Fibroblast of skin of right biceps (primary cell): Measurements from ENCODE around the gene KCNIP4.

ENCODE experiments used
- DNase-seq: peaks from one replicate; pipeline ENCODE4 v3.0.0-alpha.2; 2013

The KCNIP4 gene

GRCh38 chr4:21678711-21679110 is 269.9 kb downstream of the KCNIP4 start:
- no peak for DNase-seq

GRCh38 chr4:21677173-21677572 is 271.4 kb downstream of the KCNIP4 start:
- DNase-seq, result no peak

- no peak for DNase-seq
Observed at GRCh38 chr4:21664355-21664754, 284.2 kb downstream of the KCNIP4 start.

- peak; percentile 2 for DNase-seq
Observed at GRCh38 chr4:21656832-21657231, 291.7 kb downstream of the KCNIP4 start.

- no peak for DNase-seq
Observed at GRCh38 chr4:21655031-21655430, 293.5 kb downstream of the KCNIP4 start.

GRCh38 chr4:21652508-21653231 is 295.9 kb downstream of the KCNIP4 start:
- DNase-seq, result no peak

GRCh38 chr4:21649391-21650090 is 299.0 kb downstream of the KCNIP4 start:
- no peak for DNase-seq

- no peak for DNase-seq
Observed at GRCh38 chr4:21645776-21646175, 302.8 kb downstream of the KCNIP4 start.

GRCh38 chr4:21641696-21642095 is 306.9 kb downstream of the KCNIP4 start:
- no peak for DNase-seq

GRCh38 chr4:21638171-21638725 is 310.3 kb downstream of the KCNIP4 start:
- no peak for DNase-seq

- DNase-seq, result no peak
Observed at GRCh38 chr4:21628916-21629610, 319.5 kb downstream of the KCNIP4 start.

GRCh38 chr4:21628116-21628670 is 320.4 kb downstream of the KCNIP4 start:
- no peak for DNase-seq

- DNase-seq, result no peak
Observed at GRCh38 chr4:21625447-21625846, 323.1 kb downstream of the KCNIP4 start.

GRCh38 chr4:21605006-21605405 is 343.6 kb downstream of the KCNIP4 start:
- no peak for DNase-seq

- no peak for DNase-seq
Observed at GRCh38 chr4:21596521-21596920, 352.1 kb downstream of the KCNIP4 start.

- DNase-seq, result no peak
Observed at GRCh38 chr4:21593671-21594001, 354.9 kb downstream of the KCNIP4 start.

- DNase-seq, result no peak
Observed at GRCh38 chr4:21592970-21593670, 355.5 kb downstream of the KCNIP4 start.

GRCh38 chr4:21577056-21577455 is 371.5 kb downstream of the KCNIP4 start:
- DNase-seq, result no peak

GRCh38 chr4:21571100-21571499 is 377.5 kb downstream of the KCNIP4 start:
- DNase-seq, result no peak

- DNase-seq, result no peak
Observed at GRCh38 chr4:21569638-21570037, 378.9 kb downstream of the KCNIP4 start.

- DNase-seq, result no peak
Observed at GRCh38 chr4:21555083-21555482, 393.5 kb downstream of the KCNIP4 start.

GRCh38 chr4:21554500-21554899 is 394.1 kb downstream of the KCNIP4 start:
- DNase-seq, result no peak

GRCh38 chr4:21554066-21554465 is 394.5 kb downstream of the KCNIP4 start:
- DNase-seq, result no peak
